ENCODE measurements around the gene EMC6.

The EMC6 gene

DNA sequence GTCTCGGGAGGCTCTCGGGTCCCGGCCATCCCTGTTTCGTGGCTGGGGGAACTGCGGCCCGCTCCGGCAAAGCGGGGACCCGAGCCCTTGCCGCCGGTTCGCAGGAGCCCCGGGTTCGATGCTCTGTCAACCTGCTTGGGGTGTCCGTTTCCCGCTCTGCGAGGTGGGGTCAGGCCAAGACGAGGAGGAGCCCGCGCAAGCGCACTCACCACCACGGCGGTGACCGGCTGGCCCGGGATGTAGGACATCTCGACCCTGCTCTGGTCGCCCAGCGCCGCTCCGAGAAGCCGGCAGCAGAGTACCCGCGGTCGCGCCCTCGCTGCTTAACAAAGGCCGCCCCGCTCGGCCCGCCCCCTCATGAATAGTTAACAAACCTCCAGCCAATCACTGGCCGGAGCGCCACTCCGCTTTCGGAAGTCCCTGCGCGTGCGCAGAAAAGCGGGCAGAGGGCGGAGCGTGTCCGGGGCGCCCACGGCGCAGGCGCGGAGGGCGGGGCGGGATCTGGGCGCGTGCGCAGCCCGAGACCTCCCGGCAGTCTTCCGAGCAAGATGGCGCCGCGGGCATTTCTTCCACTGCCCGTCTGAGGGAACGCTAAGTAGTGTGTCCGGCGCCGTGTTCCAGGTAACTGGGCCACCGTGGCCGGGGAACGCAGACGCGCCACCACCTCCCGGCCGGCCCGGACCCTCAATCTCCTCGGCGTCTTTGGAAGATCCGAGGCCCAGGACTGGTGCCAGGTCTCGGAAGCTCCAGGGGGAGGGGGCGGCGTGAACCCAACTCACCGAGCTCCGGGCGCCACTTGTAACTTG, at the start of gene EMC6, which contains the start of gene TAX1BP3:
EMC6 (plus strand) TSS at position 534 of the 806 bp plus-strand sequence. CDS start 335 bp downstream, outside the sequence.
TAX1BP3 (minus strand) TSS at position 300 of the 806 bp plus-strand sequence; CDS start at position 248, 52 bp downstream.
- DNase-seq, result peak; percentile 81 to 99 (median 98)

DNA sequence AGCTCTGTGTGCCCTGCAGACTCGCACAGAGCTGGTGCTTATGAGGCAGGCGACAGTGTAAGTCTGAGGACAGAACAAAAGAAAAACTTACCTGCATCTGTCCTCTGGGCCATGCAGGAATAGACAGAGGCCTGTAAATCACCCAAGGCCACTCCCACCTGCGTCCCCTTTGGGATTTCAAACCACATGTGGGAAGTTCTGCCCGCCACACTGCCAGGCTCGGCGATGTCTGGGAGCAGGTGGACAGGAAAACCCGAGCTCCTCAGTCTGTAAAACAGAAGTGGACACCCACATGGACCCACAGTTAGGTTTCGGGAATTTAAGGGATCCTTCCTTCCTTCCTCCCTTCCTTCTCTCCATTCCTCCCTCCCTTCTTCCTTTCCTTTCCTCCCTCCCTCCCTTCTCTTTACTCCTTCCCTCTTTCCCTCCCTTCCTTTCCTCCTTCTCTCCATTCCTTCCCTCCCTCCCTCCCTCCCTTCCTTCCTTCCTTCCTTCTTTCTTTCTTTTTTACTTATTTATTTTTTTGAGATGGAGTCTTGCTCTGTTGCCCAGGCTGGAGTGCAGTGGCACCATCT, 47.4 kb upstream of the EMC6 start:
- no peak for DNase-seq

DNA sequence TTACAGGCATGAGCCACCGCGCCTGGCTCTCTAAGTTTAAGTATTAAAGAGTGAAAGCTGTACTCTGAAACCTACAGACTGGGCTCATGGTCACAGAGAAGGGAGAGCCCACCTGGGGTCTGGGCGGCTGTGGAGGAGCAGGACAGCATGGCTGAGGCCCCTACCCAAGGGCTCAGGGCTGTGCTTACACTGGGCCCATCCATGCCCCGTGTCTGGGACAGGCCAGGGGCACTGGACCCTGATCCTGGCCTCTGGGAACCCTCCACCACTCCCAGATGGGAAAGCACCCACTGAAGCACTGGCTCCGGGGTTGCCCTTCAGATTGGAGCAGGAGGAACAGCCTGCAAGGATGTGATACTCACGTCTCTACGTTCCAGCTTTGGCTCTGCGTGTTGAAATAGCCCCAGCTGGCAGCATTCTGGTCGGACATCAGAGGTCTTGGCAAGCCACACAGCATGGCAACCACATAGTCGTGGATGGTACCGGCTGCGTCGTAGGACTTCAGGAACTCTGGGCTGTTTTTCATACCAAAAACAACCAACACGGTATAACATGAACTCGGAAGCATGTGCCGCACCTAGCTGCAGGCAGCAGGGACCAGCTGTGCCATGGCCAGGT, 45.5 kb upstream of the EMC6 start:
- no peak for DNase-seq

DNA sequence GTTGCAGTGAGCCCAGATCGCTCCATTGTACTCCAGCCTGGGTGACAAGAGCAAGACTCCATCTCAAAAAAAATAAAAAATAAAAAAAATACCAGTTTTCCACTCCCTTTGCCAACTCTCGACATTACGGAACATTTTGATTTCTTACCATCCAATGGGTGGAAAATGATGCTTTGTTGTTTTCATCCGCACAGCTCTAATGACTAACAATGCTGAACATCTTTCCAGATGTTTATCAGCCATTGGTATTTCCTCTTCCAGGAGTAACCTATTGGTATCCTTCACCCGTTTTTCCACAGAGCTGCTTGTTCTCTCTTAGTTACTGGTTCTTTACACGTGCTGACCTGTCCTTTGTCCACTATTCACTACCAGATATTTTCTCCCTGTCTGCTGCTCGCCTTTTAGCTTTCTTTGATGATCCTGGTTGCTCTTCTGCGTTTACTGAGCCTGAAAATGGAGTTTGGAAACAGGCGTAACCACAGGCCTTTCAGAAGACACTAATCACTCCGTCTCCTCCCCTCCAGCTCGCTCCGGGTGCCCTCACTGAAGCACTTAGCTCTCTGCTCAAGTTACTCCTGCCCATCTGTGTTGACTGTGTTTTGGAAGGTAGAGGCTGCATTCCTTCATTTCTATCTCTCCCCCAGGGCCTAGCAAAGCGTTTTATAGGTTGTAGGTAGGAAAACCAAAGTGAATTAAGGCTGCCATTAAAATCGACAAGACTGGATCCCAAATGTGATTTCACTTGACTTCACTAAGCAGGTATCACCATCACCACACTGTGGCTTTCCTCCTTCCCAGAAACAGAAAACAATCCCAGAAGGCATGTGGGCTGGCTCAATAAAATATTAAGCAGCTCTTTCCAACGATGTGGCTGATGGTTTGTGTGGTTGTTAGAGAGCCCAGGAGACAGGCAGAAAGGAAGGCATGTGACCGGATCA, 41.5 kb upstream of the EMC6 start:
- DNase-seq, result no peak

DNA sequence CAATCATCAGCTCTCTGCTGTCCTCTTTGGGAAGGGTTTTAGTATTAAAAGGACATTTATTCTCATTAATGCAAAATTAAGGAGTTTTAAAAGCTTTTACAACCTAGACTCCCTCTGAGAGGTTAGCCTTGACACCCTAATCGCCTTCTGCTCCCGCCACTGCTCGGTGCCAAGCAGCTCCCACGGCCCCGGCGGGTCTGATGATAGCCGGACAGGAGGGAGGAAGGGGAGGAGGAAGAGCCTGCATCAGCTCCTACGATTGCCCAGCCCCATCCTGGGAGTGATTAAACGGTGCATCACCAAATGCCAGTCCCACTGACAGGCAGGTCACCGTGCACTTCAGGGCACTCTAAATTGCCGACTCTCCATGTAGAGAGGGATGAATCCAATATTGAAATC, 40.8 kb upstream of the EMC6 start:
- no peak for DNase-seq

DNA sequence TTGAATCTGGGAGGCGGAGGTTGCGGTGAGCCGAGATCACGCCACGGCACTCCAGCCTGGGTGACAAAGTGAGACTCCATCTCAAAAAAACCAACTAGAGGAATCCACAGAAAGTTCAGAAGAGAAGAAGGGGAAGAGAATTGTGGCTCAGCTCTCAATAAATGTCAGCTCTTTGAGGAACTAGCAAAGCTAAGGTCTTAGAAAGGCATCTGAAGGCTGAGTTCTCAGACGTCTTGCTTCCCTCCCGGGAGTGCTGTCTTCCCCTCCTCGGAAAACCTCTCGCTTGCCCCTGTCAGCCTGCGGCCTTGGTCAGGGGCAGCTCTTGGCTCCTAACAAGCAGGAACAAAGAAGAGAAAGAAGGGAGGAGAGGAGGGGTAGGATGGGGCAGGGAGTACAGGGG, 37.8 kb upstream of the EMC6 start:
- no peak for DNase-seq

DNA sequence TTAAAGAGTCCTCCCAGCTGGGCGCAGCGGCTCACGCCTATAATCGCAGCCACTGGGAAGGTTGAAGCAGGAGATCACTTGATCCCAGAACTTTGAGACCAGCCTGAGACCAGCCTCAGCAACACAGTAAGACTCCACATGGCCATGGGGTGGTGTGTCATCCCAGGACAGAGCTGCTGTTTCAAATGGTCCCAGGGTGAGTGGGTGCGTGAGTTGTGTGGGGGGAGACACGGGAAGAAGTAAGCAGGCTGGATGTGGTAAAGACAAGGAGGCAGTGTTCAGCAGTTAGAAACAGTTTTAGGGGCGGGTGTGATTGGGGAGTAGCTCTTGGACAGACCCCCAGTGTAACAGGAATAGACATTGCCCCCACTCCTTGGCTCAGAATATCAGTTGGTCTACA, 36.3 kb upstream of the EMC6 start:
- no peak for DNase-seq

DNA sequence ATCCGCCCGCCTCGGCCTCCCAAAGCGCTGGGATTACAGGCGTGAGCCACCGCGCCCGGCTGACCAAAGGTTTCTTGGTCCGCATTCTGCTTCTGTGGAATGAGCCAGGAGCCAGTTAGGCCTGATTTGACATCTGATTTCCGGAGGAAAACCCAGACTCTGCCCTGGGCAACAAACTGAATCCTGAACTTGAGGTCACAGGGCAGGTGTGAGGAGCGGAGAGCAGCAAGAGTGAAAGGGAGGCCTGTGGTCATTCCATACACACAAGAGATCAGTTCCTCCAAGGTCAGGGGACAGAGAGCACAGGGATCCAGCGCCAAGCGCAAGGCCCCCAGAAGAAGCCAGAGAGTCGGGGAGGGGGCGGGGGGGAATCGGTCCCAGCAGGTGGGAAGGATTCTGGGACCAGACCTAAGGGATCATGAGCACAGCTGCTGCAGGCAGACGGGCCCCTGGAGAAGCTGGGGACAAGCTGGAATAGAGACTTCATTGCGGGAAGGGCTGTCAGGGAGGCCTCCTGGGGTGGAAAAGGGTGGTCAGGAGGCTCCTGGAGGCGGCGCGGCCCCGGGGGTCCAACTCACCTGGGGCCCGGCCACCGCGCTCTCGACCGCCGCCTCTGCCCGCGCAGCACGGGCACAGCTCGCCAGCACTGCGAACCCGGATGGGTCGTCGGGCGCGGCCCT, 33.0 kb upstream of the EMC6 start:
- DNase-seq, result no peak

DNA sequence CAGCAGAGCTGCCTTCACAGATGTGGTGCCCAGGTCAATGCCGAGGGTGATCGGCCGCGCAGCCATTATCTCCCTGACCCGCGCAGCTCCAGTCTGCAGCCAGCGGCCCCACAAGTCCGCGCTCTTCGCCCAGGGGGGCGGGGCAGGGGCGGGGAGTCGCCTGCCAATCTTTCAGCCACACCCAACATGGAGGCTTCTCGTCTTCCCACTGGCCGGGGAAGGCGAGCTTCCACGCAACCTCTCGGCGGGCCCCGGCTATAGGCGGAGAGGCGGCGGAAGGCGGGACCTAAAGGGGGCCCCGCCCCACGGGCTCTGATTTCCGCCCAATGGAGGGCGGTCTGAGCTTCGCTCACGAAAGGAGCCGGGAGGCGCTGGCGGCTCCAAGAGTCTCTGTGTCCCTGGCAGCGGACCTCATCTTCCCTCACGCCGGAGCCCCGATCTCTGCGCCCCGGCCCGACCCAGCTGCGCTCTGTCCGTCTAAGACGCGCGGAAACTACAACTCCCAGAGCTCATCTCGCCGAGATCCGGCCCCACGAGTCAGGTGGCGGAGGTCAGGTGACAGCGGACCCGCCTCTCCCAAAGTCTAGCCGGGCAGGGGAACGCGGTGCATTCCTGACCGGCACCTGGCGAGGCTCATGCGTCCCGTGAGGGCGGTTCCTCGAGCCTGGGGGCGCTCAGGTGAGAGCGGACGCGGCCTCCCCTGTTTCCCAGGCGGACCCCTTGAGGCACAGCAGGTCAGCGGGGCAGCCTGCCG, 32.3 kb upstream of the EMC6 start, which contains the start of the genes CTNS and SHPK:
CTNS (plus strand) TSS at position 607 of the 754 bp plus-strand sequence. CDS start 3,447 bp downstream, outside the sequence.
SHPK (minus strand) TSS at position 97 of the 754 bp plus-strand sequence; CDS start at position 66, 31 bp downstream.
- peak; percentile 85 to 99 (median 95) for DNase-seq

DNA sequence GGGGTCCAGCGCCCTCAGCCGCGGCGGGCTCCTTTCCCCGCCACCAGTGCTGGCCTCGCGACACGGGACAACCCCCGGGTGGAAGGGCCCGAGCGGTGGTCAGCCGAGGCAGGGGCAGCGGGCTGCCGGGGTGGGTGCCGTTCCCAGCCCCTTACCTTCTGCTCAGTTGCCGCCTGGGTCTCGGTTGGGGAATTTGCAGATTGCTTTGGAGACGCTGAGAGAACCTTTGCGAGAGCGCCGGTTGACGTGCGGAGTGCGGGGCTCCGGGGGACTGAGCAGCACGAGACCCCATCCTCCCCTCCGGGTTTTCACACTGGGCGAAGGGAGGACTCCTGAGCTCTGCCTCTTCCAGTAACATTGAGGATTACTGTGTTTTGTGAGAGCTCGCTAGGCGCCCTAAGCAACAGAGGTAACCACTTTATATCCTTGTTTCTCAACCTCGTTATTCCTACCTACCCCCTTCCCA, 31.7 kb upstream of the EMC6 start:
- no peak for DNase-seq

DNA sequence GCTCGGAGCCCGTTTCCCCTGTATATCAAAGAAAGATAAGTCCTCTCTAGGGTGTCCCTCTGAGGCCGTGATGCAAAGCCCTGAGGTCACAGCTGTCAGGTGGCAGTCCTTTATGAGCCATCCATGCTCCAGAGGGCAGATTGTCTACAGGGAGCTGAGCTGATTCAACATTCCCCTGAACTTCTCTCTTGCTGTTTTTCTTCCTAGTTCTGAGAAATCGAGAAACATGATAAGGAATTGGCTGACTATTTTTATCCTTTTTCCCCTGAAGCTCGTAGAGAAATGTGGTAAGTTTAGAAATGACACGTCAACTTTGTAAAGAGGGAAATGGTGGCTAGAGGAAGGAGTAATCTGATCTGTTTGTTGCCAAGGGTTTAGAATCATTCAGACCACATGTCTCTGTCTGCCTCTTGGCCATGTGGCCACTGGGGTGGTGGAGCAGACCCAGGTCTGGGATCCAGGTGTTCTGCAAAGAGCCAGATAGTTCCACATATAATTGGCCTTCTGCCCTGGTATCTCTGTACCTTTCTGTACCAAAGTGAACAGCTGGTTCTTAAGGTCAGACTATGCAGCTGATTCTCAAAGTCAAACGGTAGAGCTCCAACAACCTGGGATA, 28.5 kb upstream of the EMC6 start:
- DNase-seq, result peak in 1 of 51 donors; percentile 7

DNA sequence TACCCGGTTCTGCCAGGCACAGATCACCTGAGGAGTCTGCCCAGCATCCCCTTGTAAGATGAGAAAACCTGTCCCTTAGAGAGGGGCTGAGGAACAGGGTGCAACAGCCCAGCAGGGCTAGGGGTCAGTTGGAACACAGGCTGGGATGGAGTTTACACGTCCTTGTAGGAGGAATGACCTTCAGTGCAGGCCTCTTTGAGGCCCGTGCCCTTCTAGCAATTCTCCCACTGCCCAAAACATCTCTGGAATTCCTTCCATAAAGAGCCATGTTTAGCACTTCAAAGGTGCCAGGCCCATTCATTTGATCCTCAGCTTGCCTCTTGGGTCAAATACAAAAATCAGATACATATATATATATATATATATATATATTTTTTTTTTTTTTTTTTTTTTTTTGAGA, 27.6 kb upstream of the EMC6 start:
- DNase-seq, result no peak

DNA sequence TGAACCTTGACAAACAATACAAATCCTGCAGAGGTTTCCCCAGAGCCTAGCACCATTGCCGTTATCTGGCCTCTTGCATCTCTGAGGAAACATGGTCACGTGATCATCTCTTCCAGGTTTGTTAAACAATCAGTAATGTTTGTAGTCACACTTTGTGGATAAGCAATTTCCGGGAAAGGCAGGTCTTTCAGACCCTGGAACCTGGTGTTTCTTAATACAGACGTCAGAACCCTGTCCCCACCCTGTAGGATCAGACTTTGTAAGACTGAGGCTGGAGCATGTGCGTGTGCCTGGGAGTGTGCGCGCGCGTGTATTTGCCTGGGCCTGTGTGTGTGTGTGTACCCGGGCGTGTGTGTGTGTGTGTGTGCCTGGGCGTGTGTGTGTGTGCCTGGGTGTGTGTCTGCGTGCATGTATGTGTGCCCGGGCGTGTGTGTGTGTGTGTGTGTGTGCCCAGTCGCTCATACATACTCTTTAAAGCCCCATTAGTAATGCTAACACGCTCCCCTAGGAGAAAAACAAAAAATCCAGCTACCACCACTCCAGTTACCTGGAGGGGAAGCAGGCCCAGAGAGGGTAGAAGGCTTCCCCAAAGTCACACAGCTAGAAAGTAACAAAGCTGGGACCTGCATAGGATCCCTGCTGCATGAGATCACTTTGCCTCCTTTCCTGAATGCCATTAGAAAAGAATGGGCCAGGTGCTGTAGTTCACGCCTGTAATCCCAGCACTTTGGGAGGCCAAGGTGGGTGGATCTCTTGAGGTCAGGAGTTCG, 26.7 kb upstream of the EMC6 start:
- no peak for DNase-seq

DNA sequence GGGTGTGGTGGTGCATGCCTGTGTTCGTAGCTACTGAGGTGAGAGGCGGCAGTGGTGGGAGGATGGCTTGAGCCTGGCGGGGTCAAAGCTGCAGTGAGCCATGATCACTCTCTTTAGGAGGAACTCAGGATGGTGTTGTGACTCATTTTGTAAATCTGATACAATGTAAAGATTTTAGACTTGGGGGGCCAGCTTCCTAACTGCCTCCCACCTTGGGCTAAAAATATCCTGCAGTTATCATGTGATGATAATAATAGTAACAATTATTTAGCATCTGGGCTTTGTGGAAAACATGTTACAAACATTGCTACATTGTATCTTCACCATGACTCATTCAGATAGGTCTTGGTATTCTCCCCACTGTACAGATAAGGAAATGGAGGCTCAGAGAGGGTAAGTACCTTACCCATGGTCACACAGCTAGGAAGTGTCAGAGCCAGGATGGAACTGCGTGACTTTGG, 24.7 kb upstream of the EMC6 start:
- DNase-seq, result no peak

DNA sequence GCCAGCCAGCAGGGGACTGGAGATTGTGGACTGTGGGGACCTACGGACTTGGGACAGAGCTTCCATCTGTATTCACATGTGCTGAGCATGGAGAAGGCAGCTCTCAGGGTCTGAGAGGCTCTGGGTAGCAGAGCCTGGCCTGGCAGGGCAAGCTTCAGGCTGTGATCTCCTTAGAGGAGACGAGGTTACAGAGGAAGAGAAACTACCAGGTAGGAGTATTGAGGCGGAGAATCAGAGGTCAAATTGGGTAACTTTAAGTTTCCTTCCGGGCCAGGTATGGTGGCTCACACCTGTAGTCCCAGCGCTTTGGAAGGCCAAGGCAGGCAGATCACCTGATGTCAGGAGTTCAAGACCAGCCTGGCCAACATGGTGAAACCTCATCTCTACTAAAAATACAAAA, 23.3 kb upstream of the EMC6 start:
- no peak for DNase-seq

DNA sequence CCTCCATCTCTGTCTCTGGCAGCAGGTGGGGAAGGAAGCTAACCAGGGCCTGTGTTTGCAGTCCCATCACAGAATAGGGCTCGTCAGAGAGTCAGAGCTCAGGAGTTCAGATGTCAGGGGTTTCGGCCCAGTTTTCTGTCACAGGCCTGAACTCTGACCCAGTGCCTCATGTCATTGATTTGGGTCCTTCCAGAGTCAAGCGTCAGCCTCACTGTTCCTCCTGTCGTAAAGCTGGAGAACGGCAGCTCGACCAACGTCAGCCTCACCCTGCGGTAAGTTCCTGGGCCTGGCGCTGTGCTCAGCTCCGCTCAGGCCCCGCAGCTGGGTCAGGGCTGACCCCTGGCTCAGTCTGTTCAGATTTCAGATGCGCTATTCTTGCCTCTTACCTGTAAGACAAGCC, 21.4 kb upstream of the EMC6 start:
- no peak for DNase-seq

DNA sequence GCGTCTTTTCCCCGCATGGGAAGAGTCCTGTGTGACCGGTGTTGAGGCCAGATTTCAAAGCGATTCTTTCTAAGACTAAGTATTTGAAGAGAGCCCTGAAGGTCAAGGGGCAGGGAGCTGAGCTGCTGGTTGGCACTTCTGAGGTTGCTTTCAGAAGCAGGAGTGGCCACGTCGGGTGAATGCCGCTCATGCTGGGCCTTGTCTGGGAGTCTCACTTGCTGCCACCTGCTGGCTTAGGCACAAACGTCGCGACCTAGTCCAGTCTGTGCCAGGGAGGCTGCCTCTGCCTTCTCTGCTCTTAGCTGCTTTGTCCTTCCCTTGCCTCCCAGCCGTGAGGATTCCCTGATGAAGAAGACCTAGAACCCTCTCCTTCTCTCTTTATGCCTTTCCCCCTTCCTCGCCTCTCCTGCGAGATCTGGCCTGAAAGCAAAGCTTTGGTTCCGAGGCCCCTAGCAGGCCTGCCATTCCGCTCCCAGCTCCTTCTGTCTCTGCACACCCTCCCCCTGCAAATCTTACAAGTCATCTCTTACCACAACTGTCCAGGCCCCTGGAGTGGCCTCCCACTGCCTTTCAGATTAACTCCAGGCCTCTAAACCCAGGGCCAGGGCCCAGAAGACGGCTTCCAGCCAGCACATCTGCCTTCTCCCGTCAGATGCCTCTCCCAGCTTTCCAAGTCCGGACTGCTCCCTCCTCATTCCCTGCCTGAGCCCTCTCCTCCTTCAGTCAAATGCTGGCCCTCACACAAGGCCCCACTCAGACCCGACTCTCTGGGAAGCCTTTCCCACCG, 20.6 kb upstream of the EMC6 start:
- peak in 39 of 51 donors; percentile 9 to 78 (median 49) for DNase-seq

Data from hypothalamus (tissue), 51 donors.